Loucy (cell line): ENCODE measurements around the gene ATP11A.

ENCODE experiments used
- H2AFZ ChIP-seq: fragments of 200-600 bp; sonication (generic); 2 replicates; pipeline ENCODE4 v1.6.0; 2016; ENCODE audit warnings: antibody characterized with exemption, mild to moderate bottlenecking, low read length, moderate library complexity
- H3F3A ChIP-seq: fragments of 200-600 bp; 2 replicates; pipeline ENCODE4 v1.6.0; 2016; ENCODE audit warnings: antibody characterized with exemption, low read depth, mild to moderate bottlenecking
- H3K27me3 ChIP-seq: fragments of 200-600 bp; sonication (generic); 2 replicates; pipeline ENCODE4 v1.6.1; 2014; ENCODE audit warnings: low read length, mild to moderate bottlenecking; ENCODE audit not compliant: insufficient read depth, poor library complexity, severe bottlenecking
- H3K36me3 ChIP-seq: fragments of 200-600 bp; sonication (generic); 2 replicates; pipeline ENCODE4 v1.6.1; 2016; ENCODE audit warnings: low read length; ENCODE audit not compliant: insufficient read depth
- H3K4me1 ChIP-seq: fragments of 200-600 bp; sonication (generic); 2 replicates; pipeline ENCODE4 v1.5.1; 2014; ENCODE audit warnings: low read length, mild to moderate bottlenecking; ENCODE audit not compliant: insufficient read depth, poor library complexity, severe bottlenecking
- H3K4me2 ChIP-seq: fragments of 200-600 bp; sonication (generic); 2 replicates; pipeline ENCODE4 v1.6.0; 2014; ENCODE audit warnings: antibody characterized with exemption, low read length, low read depth, mild to moderate bottlenecking; ENCODE audit not compliant: poor library complexity, severe bottlenecking
- H3K4me3 ChIP-seq: fragments of 200-600 bp; sonication (generic); 2 replicates; pipeline ENCODE4 v1.5.1; 2014; ENCODE audit warnings: low read length, mild to moderate bottlenecking, mixed read lengths; ENCODE audit not compliant: poor library complexity, severe bottlenecking
- H3K79me2 ChIP-seq: fragments of 200-600 bp; sonication (generic); 2 replicates; pipeline ENCODE4 v1.6.1; 2014; ENCODE audit warnings: low read length; ENCODE audit not compliant: insufficient read depth
- H3K9ac ChIP-seq: fragments of 200-600 bp; sonication (generic); 2 replicates; pipeline ENCODE4 v1.6.0; 2014; ENCODE audit warnings: mild to moderate bottlenecking, low read depth, low read length, moderate library complexity; ENCODE audit not compliant: poor library complexity, severe bottlenecking
- H3K9me2 ChIP-seq: fragments of 200-600 bp; sonication (generic); replicated peaks from 2 replicates; pipeline ENCODE4 v1.6.1; 2016; ENCODE audit warnings: low read depth, low read length, mixed read lengths
- H3K9me3 ChIP-seq: fragments of 200-600 bp; sonication (generic); 2 replicates; pipeline ENCODE4 v1.6.1; 2014; ENCODE audit warnings: mild to moderate bottlenecking, antibody characterized with exemption, low read length, low read depth; ENCODE audit not compliant: insufficient read depth
- H4K20me1 ChIP-seq: fragments of 200-600 bp; sonication (generic); 2 replicates; pipeline ENCODE4 v1.6.0; 2014; ENCODE audit warnings: antibody characterized with exemption, low read length, mild to moderate bottlenecking; ENCODE audit not compliant: insufficient read depth, poor library complexity, severe bottlenecking
- EZH2phosphoT487 ChIP-seq: fragments of 200-600 bp; IDR thresholded peaks from 2 replicates; pipeline ENCODE4 v1.6.1; 2018; ENCODE audit warnings: antibody characterized with exemption, mild to moderate bottlenecking, moderate library complexity, borderline replicate concordance
- TF ChIP-seq, protein P1 (sequence below): fragments of 200-600 bp; sonication (generic); conservative IDR thresholded peaks from 2 replicates; pipeline ENCODE4 v1.5.1; 2014; ENCODE audit warnings: mild to moderate bottlenecking, antibody characterized with exemption, low read length

ATP11A gene

DNA sequence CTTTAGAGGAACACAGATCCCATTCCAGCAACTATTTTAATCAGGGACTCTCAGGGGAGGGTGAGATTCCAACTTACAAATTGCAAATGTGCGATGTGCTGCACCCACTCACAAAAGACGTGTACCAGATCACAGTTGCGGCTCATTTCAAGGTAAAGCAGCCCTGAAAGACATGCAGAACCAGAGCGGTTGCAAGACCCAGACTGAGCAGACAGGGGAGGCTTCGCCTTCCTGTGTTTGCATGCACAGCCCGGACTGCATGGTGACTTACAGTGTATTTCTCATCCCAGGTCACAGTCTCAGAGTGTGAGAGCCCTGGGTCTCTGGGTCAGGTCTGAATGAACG is 84.6 kb downstream of the ATP11A start:
- no peaks in the 10 kb centered on the region for H4K20me1 ChIP-seq
- H3K27me3 ChIP-seq = no peaks in the 10 kb centered on the region
- no peaks in the 10 kb centered on the region for H3K36me3 ChIP-seq
- H3K9me3 ChIP-seq = no peaks in the 10 kb centered on the region
- no peak overlapping the region for H2AFZ ChIP-seq
- no peaks in the 10 kb centered on the region for H3K9me2 ChIP-seq
- no peak overlapping the region for H3K4me3 ChIP-seq
- H3K4me2 ChIP-seq = no peak overlapping the region
- H3K4me1 ChIP-seq = no peaks in the 10 kb centered on the region
- no peaks in the 10 kb centered on the region for H3F3A ChIP-seq
- TF ChIP-seq, protein P1, sequence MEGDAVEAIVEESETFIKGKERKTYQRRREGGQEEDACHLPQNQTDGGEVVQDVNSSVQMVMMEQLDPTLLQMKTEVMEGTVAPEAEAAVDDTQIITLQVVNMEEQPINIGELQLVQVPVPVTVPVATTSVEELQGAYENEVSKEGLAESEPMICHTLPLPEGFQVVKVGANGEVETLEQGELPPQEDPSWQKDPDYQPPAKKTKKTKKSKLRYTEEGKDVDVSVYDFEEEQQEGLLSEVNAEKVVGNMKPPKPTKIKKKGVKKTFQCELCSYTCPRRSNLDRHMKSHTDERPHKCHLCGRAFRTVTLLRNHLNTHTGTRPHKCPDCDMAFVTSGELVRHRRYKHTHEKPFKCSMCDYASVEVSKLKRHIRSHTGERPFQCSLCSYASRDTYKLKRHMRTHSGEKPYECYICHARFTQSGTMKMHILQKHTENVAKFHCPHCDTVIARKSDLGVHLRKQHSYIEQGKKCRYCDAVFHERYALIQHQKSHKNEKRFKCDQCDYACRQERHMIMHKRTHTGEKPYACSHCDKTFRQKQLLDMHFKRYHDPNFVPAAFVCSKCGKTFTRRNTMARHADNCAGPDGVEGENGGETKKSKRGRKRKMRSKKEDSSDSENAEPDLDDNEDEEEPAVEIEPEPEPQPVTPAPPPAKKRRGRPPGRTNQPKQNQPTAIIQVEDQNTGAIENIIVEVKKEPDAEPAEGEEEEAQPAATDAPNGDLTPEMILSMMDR = no peak
- TF ChIP-seq EZH2phosphoT487 = no peak
- no peak overlapping the region for H3K9ac ChIP-seq
- H3K79me2 ChIP-seq = no peaks in the 10 kb centered on the region

DNA sequence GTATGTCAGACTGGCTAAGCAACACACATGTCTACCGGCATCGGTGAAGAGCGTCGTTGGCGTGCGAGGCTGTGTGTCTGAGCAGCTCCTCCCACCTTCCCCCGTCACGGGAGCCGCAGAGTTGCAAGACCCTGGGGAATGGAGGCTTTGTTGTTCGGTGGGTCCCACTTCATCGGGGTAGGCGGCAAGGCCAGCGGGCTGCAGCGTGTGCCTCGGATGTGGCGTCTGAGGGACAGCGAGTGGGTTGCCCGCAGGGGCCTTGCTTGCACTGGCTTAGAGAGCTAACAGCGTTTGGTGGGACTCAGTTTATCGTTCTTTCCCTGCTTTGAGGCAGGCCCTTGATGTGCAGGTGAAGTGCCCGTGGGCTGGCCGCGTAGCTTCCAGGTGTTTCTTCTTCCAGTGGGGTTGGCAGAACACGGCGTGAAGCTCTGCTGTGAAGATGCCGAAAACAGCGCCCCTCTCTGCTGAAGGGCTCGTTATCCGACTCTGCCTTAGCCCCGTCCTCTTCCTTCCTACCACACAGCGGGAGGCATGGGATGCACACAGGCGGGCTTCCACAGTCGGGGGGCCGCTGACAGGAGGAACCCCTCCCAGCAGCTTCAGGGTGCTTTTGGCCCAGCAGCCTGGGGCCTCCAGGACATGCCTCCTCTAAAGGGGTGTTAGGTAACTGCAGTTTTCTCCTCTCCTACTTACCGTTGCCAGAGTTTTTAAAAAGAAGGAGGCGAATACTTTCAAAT is 85.2 kb downstream of the ATP11A start:
- TF ChIP-seq, protein P1 = no peak
- TF ChIP-seq EZH2phosphoT487 = no peak
- Histone ChIP-seq H3K4me2 (no peak overlapping the region), H3K9me3 (no peaks in the 10 kb centered on the region), H3K4me3 (no peak overlapping the region), H2AFZ (no peak overlapping the region), H3F3A (no peaks in the 10 kb centered on the region), H3K9me2 (no peaks in the 10 kb centered on the region), H3K27me3 (no peaks in the 10 kb centered on the region), H3K9ac (no peak overlapping the region), H3K4me1 (no peaks in the 10 kb centered on the region), H3K79me2 (no peaks in the 10 kb centered on the region), H3K36me3 (no peaks in the 10 kb centered on the region), H4K20me1 (no peaks in the 10 kb centered on the region)

DNA sequence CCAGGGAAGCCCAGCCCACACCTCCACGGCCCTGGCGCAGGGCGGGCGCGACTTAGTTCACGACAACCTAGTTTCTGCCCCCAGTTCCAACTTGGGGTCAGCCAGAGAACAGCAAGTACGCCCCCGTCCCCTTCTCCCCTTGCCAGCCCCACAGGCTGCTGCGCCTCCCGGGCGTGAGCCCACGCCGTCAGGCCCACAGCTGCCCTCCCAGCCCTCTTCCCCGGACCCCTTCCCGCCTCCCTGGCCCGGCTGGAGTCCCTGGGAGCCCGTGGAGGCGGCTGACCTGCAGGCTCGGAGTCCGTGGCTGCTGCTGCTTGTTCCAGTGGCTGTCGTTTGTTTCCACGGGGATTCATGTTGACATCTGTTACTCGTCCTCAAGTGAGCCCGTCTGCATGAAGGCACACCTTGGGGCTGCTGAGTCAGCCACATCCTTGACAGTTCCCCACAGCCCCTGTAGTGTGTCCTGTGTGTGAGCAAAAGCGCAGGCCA is 86.0 kb downstream of the ATP11A start:
- Histone ChIP-seq H3F3A (no peaks in the 10 kb centered on the region), H3K4me3 (no peak overlapping the region), H3K27me3 (no peaks in the 10 kb centered on the region), H3K36me3 (no peaks in the 10 kb centered on the region), H3K4me2 (no peak overlapping the region), H3K9me3 (no peaks in the 10 kb centered on the region), H3K9ac (no peak overlapping the region), H3K79me2 (no peaks in the 10 kb centered on the region), H4K20me1 (no peaks in the 10 kb centered on the region), H2AFZ (no peak overlapping the region), H3K9me2 (no peaks in the 10 kb centered on the region), H3K4me1 (no peaks in the 10 kb centered on the region)
- TF ChIP-seq, protein P1 = no peak
- no peak for TF ChIP-seq EZH2phosphoT487
